ENCODE data around the gene NRG2. TPM values are rescaled to one million over a fixed set of nuclear protein-coding genes. Genes with fewer than 3 reads are reported as not detected.

The NRG2 gene
- polyA plus RNA-seq, 1 of the 3 experiments (the other 2 are of a cell fraction): 3.7 TPM

- no peaks in the 10 kb centered on the region for H3F3A ChIP-seq (replicated peaks; ENCODE audit: insufficient read depth)
- H3K79me2 ChIP-seq (ENCODE audit: insufficient read depth): no peaks in the 10 kb centered on the region
- no peak for DNase-seq
- H3K9me2 ChIP-seq: no peaks in the 10 kb centered on the region
- no peak overlapping the region for H3K4me2 ChIP-seq
- H3K27ac ChIP-seq (ENCODE audit: low read depth in 2 of 2, low read length in 1 of 2): no peak overlapping the region
- WGBS (ENCODE audit: low lambda C conversion rate): 60% methylated on average over 2 of the region's 2 CpGs
- H3K4me3 ChIP-seq (ENCODE audit: low read depth in 2 of 2, low read length in 1 of 2): no peak overlapping the region
- H3K4me1 ChIP-seq (ENCODE audit: control insufficient read depth in 1 of 2, insufficient read depth in 2 of 2, low read depth in 1 of 2, low read length in 1 of 2): no peaks in the 10 kb centered on the region
- ChIA-PET POLR2A (interaction anchor here (2.0 kb wide), 1 partner anchor 9 kb away, joined by 7 read pairs; the partner anchor contains the start of gene PSD2), CTCF (interaction anchor here (0.9 to 6.4 kb wide), 5 partner anchors 14 to 163 kb away, joined by 3 to 34 read pairs (median 4); no protein-coding TSS in a partner anchor)
- TF ChIP-seq JUND (IDR thresholded peaks at IDR 0.05) (no peak), NFIC (IDR thresholded peaks at IDR 0.05; ENCODE audit: borderline replicate concordance) (no peak), SIN3A (IDR thresholded peaks at IDR 0.05; ENCODE audit: borderline replicate concordance, low read depth, low read length) (no peak), CTCF (IDR thresholded peaks at IDR 0.05) (no peak), POLR2AphosphoS5 (IDR thresholded peaks at IDR 0.05; ENCODE audit: low read depth, low read length) (no peak), YY1 (IDR thresholded peaks at IDR 0.05; ENCODE audit: low read depth) (no peak), RCOR1 (IDR thresholded peaks at IDR 0.05; ENCODE audit: low read length) (no peak), MAX (IDR thresholded peaks at IDR 0.05; ENCODE audit: low read depth) (no peak), GATA2 (CRISPR knock-in tag; IDR thresholded peaks at IDR 0.05) (no peak)
- H3K27me3 ChIP-seq (ENCODE audit: insufficient read depth): peaks cover 28% of the 10 kb centered on the region
- H4K20me1 ChIP-seq (ENCODE audit: insufficient read depth): no peaks in the 10 kb centered on the region
- no peak overlapping the region for H2AFZ ChIP-seq (ENCODE audit: low read depth)
- H3K9ac ChIP-seq: no peak overlapping the region
- H3K36me3 ChIP-seq (replicated peaks in 1 of 2; ENCODE audit: control insufficient read depth in 1 of 2, insufficient read depth in 2 of 2, low read length in 1 of 2): no peaks in the 10 kb centered on the region
- no peaks in the 10 kb centered on the region for H3K9me3 ChIP-seq
Observed at GRCh38 chr5:139805545-139805944, 237.6 kb downstream of the NRG2 start.

GRCh38 chr5:139804800-139805397 lies 238.2 kb downstream of the NRG2 start:
- Histone ChIP-seq H3K9me2 (no peaks in the 10 kb centered on the region), H3K4me2 (no peak overlapping the region), H3K79me2 (ENCODE audit: insufficient read depth) (no peaks in the 10 kb centered on the region), H3K9me3 (no peaks in the 10 kb centered on the region), H3K4me1 (ENCODE audit: control insufficient read depth in 1 of 2, insufficient read depth in 2 of 2, low read depth in 1 of 2, low read length in 1 of 2) (no peaks in the 10 kb centered on the region), H2AFZ (ENCODE audit: low read depth) (no peak overlapping the region), H3K27me3 (ENCODE audit: insufficient read depth) (peaks cover 28% of the 10 kb centered on the region), H3F3A (replicated peaks; ENCODE audit: insufficient read depth) (no peaks in the 10 kb centered on the region), H3K4me3 (ENCODE audit: low read depth in 2 of 2, low read length in 1 of 2) (no peak overlapping the region), H4K20me1 (ENCODE audit: insufficient read depth) (no peaks in the 10 kb centered on the region), H3K9ac (no peak overlapping the region), H3K27ac (ENCODE audit: low read depth in 2 of 2, low read length in 1 of 2) (no peak overlapping the region), H3K36me3 (replicated peaks in 1 of 2; ENCODE audit: control insufficient read depth in 1 of 2, insufficient read depth in 2 of 2, low read length in 1 of 2) (no peaks in the 10 kb centered on the region)
- TF ChIP-seq EP300 (IDR thresholded peaks at IDR 0.05; ENCODE audit: borderline replicate concordance in 1 of 2, low read depth in 1 of 2, low read length in 1 of 2) (no peak), ELF1 (IDR thresholded peaks at IDR 0.05) (no peak), GABPA (IDR thresholded peaks at IDR 0.05; ENCODE audit: low read depth) (no peak), RXRA (IDR thresholded peaks at IDR 0.05; ENCODE audit: borderline replicate concordance, low read depth) (no peak), TEAD4 (IDR thresholded peaks at IDR 0.05; ENCODE audit: borderline replicate concordance, insufficient read depth) (no peak), YY1 (IDR thresholded peaks at IDR 0.05; ENCODE audit: low read depth) (no peak), FOXM1 (IDR thresholded peaks at IDR 0.05; ENCODE audit: low read depth) (no peak), RAD21 (IDR thresholded peaks at IDR 0.05; ENCODE audit: low read length) (no peak), REST (IDR thresholded peaks at IDR 0.05; ENCODE audit: low read depth, low read length) (no peak), MEF2A (IDR thresholded peaks at IDR 0.05; ENCODE audit: borderline replicate concordance, low read depth) (no peak), GATA2 (CRISPR knock-in tag; IDR thresholded peaks at IDR 0.05) (no peak), MXI1 (IDR thresholded peaks at IDR 0.05; ENCODE audit: low read depth, low read length) (no peak), POLR2AphosphoS5 (IDR thresholded peaks at IDR 0.05; ENCODE audit: low read depth, low read length) (no peak), MAX (IDR thresholded peaks at IDR 0.05; ENCODE audit: low read depth) (no peak), FOSL2 (IDR thresholded peaks at IDR 0.05; ENCODE audit: borderline replicate concordance, low read depth) (no peak), SMC3 (IDR thresholded peaks at IDR 0.05; ENCODE audit: low read depth, low read length) (no peak), EZH2phosphoT487 (IDR thresholded peaks at IDR 0.05; ENCODE audit: borderline replicate concordance, low read depth) (no peak), SIN3A (IDR thresholded peaks at IDR 0.05; ENCODE audit: borderline replicate concordance, low read depth, low read length) (no peak)
- DNase-seq: no peak
- CTCF ChIA-PET: interaction anchor here (0.9 to 6.4 kb wide), 5 partner anchors 13 to 164 kb away, joined by 3 to 34 read pairs (median 4); no protein-coding TSS in a partner anchor
- WGBS (ENCODE audit: low lambda C conversion rate): 78% methylated on average over 17 of the region's 17 CpGs
- POLR2A ChIA-PET: interaction anchor here (2.0 kb wide), 1 partner anchor 9 kb away, joined by 7 read pairs; the partner anchor contains the start of gene PSD2
